Sigmoid colon (tissue), 7 donors: Measurements from ENCODE around the gene NR1D2. TPM values are rescaled to one million over a fixed set of nuclear protein-coding genes. Genes with fewer than 3 reads are reported as not detected.

ENCODE experiments used
- DNase-seq: peaks from one replicate; pipeline ENCODE4 v3.0.0-alpha.2; 2019
- H3K27ac ChIP-seq, 4 donors: fragments of 200-600 bp; sonication (generic); one replicate each; pipeline ENCODE4 v1.5.1; 2016 to 2019; ENCODE audit warnings: mild to moderate bottlenecking in 1 of 4
- H3K27me3 ChIP-seq, 3 donors: fragments of 200-600 bp; sonication (generic); one replicate each; pipeline ENCODE4 v1.5.1; 2019; ENCODE audit warnings: mild to moderate bottlenecking in 1 of 3
- H3K36me3 ChIP-seq, 4 donors: fragments of 200-600 bp; sonication (generic); one replicate each; pipeline ENCODE4 v1.5.1; 2016 to 2019
- H3K4me1 ChIP-seq, 4 donors: fragments of 200-600 bp; sonication (generic); one replicate each; pipeline ENCODE4 v1.5.1; 2017 to 2019
- H3K4me3 ChIP-seq, 4 donors: fragments of 200-600 bp; sonication (generic); one replicate each; pipeline ENCODE4 v1.5.1; 2017 to 2019; ENCODE audit warnings: mild to moderate bottlenecking in 2 of 4, moderate library complexity in 1 of 4
- H3K9me3 ChIP-seq, 4 donors: fragments of 200-600 bp in 3 of 4; sonication (generic) in 3 of 4; one replicate each; pipeline versions ENCODE4 v1.5.1 to v1.6.1; 2013 to 2019
- CTCF ChIP-seq, 4 experiments: fragments of 450-650 bp in 3 of 4; fragments of 200-600 bp in 1 of 4; IDR thresholded peaks; one replicate each; pipeline ENCODE4 v1.5.1; 2016 to 2019; ENCODE audit warnings: antibody characterized with exemption in 4 of 4, mild to moderate bottlenecking in 3 of 4, moderate library complexity in 2 of 4
- EP300 ChIP-seq, 4 donors: sonication (generic); formaldehyde crosslinking; IDR thresholded peaks; one replicate each; pipeline ENCODE4 v1.6.1; 2017; ENCODE audit warnings: antibody characterized with exemption in 4 of 4
- POLR2A ChIP-seq, 2 donors: fragments of 450-650 bp; IDR thresholded peaks; one replicate each; pipeline ENCODE4 v1.6.1; 2016; ENCODE audit warnings: antibody characterized with exemption in 2 of 2, mild to moderate bottlenecking in 2 of 2, moderate library complexity in 2 of 2
- POLR2AphosphoS5 ChIP-seq, 4 donors: sonication (generic); formaldehyde crosslinking; IDR thresholded peaks; one replicate each; pipeline ENCODE4 v1.6.1; 2017; ENCODE audit warnings: antibody characterized with exemption in 4 of 4
- WGBS, 2 donors: extraction: QIAGEN DNeasy Blood & Tissue Kit; methylation state at CpG; one replicate each; pipeline ENCODE4 v1.1.7; 2013; 5-methylcytosine and 5-hydroxymethylcytosine counted together
- intact Hi-C: fragments of 100-400 bp; cut with DNase I; formaldehyde crosslinking; loops from one replicate; pipeline ENCODE4 v1.15.1; 2023
- polyA plus RNA-seq, 3 donors: library from polyadenylated mRNA; stranded (reverse); fragments of 200-250 nt; gene quantifications; one replicate each; pipeline ENCODE4 v1.2.3, GENCODE V29; 2013
- total RNA-seq, 4 donors: library from RNA; depleted of rRNA; stranded (reverse); fragments of >200 nt; gene quantifications; one replicate each; pipeline ENCODE4 v1.1.0, GENCODE V29; 2016
- donor health status: healthy with polysubstance abuse.
- donor health status: Bipolar disorder and iron deficiency.
- donor health status: healthy.

Gene NR1D2
- total and polyA plus RNA-seq, 7 donors, result 7.7 to 63.7 (median 43.8) TPM

- no peak for DNase-seq
- intact Hi-C loops, result no loop called here
- no peaks in the 10 kb centered on the region for H3K36me3 ChIP-seq
- H3K27me3 ChIP-seq, result no peaks in the 10 kb centered on the region
- peaks cover 0 to 34% (median 29%) of the 10 kb centered on the region in 4 donors for H3K4me1 ChIP-seq
- TF ChIP-seq CTCF (IDR thresholded peaks at IDR 0.05), result no peak
- no peak for TF ChIP-seq POLR2AphosphoS5 (IDR thresholded peaks at IDR 0.05)
- TF ChIP-seq EP300 (IDR thresholded peaks at IDR 0.05), result no peak
- no peak for TF ChIP-seq POLR2A (IDR thresholded peaks at IDR 0.05)
- peak overlapping the region; percentile 93 to 100 (median 99) for H3K27ac ChIP-seq
- 5 to 10% methylated on average over 13 of the region's 13 CpGs for WGBS, 2 donors
- H3K4me3 ChIP-seq, result peak overlapping the region; percentile 79 to 94 (median 92)
- H3K9me3 ChIP-seq, result no peaks in the 10 kb centered on the region
Measured at GRCh38 chr3:23944007-23944783, 891 bp upstream of the NR1D2 start.

- intact Hi-C loops, result loop anchor here (1.0 to 5.0 kb wide), 2 partner anchors 28 to 138 kb away; partner anchors contain the start of genes RPL15 and UBE2E1
- H3K9me3 ChIP-seq, result no peaks in the 10 kb centered on the region
- TF ChIP-seq EP300 (IDR thresholded peaks at IDR 0.05) (no peak), POLR2AphosphoS5 (IDR thresholded peaks at IDR 0.05) (no peak), CTCF (IDR thresholded peaks at IDR 0.05) (no peak), POLR2A (IDR thresholded peaks at IDR 0.05) (no peak)
- DNase-seq, result no peak
- H3K27ac ChIP-seq, result peak overlapping the region; percentile 93 to 100 (median 99)
- 0 to 1% methylated on average over 39 of the region's 39 CpGs for WGBS, 2 donors
- peak overlapping the region; percentile 79 to 94 (median 92) for H3K4me3 ChIP-seq
- no peaks in the 10 kb centered on the region for H3K36me3 ChIP-seq
- peaks cover 0 to 48% (median 43%) of the 10 kb centered on the region in 4 donors for H3K4me1 ChIP-seq
- H3K27me3 ChIP-seq, result no peaks in the 10 kb centered on the region
Measured at GRCh38 chr3:23945663-23945912, 502 bp downstream of the NR1D2 start.

- 0% methylated on average over 87 of the region's 87 CpGs for WGBS, 2 donors
- peak overlapping the region; percentile 52 to 94 (median 92) for H3K4me3 ChIP-seq
- peaks cover 0 to 53% (median 48%) of the 10 kb centered on the region in 4 donors for H3K4me1 ChIP-seq
- intact Hi-C loops, result loop anchor here (1.0 to 5.0 kb wide), 2 partner anchors 29 to 139 kb away; partner anchors contain the start of genes RPL15 and UBE2E1
- no peaks in the 10 kb centered on the region for H3K9me3 ChIP-seq
- no peaks in the 10 kb centered on the region for H3K27me3 ChIP-seq
- peak; percentile 99 for DNase-seq
- TF ChIP-seq POLR2A (IDR thresholded peaks at IDR 0.05) (peak in 1 of 2 donors; percentile 59), CTCF (IDR thresholded peaks at IDR 0.05) (no peak), EP300 (IDR thresholded peaks at IDR 0.05) (peak in 1 of 4 donors; percentile 56), POLR2AphosphoS5 (IDR thresholded peaks at IDR 0.05) (peak; percentile 49 to 86 (median 63))
- peak overlapping the region; percentile 93 to 100 (median 99) for H3K27ac ChIP-seq
- H3K36me3 ChIP-seq, result no peaks in the 10 kb centered on the region
Measured at GRCh38 chr3:23945913-23946687, 1.0 kb downstream of the NR1D2 start.

- TF ChIP-seq POLR2AphosphoS5 (IDR thresholded peaks at IDR 0.05) (no peak), CTCF (IDR thresholded peaks at IDR 0.05) (no peak), EP300 (IDR thresholded peaks at IDR 0.05) (no peak), POLR2A (IDR thresholded peaks at IDR 0.05) (no peak)
- intact Hi-C loops, result loop anchor here (5.0 kb wide), 1 partner anchor 141 kb away; the partner anchor contains the start of gene UBE2E1
- Histone ChIP-seq H3K27ac (peak overlapping the region; percentile 93 to 100 (median 99)), H3K36me3 (no peaks in the 10 kb centered on the region), H3K27me3 (no peaks in the 10 kb centered on the region), H3K4me1 (peaks cover 0 to 79% (median 72%) of the 10 kb centered on the region in 4 donors), H3K4me3 (no peak overlapping the region), H3K9me3 (no peaks in the 10 kb centered on the region)
- no peak for DNase-seq
- 88 to 90% methylated on average over 2 of the region's 2 CpGs for WGBS, 2 donors
Measured at GRCh38 chr3:23948761-23949160, 3.7 kb downstream of the NR1D2 start.
